ENCODE data around the gene NOTCH2. TPM values are rescaled to one million over a fixed set of nuclear protein-coding genes. Genes with fewer than 3 reads are reported as not detected.

The NOTCH2 gene
- total RNA-seq, 2 donors from 2014 or later = 71.2 to 73.0 TPM

DNA sequence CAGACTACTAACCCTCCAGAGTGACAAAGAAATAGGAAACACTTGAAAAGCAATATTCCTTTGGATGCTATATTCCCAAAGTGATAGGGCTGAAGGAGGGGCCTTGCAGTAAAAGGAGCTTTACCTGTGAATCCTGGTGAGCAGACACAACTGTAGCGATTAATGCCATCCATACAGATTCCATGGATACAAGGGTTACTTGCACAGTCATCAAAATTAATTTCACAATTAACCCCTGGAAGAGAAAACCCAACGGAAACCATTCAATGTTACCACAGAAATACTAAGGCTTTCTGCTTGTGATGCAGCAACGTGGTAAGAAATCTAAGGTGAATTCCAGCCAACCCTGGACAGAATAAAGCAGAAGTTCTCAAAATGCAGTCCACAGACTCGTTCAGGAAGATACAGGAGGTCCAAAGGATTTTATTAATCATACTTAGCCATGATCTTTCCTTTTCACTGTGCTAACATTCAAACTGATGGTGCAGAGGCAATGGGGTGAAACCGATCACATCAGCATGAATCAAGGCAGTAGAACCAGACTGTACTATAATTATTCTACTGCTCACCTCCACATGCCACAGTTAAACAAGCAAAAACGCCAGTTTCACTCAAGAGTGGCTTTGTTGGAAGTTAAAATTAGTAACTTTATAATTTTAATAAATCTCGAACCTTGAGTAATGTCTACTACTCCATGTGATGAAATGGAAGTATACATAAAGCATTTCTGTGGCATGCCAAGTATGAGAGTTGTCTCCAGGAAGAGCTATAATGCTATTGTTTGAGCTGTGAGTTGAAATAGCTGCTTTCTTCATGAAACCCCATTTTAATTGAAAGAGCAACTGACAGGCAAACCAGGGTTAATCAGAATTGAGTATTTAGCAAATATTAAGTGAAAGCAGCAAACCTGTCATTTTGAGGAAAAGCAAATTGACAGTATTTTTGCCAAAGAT is 109.9 kb downstream of the NOTCH2 start:
- no peaks in the 10 kb centered on the region for H3K9me3 ChIP-seq (ENCODE audit: control insufficient read depth, low read length, poor library complexity, severe bottlenecking)
- no peaks in the 10 kb centered on the region for H3K27me3 Mint-ChIP-seq
- DNase-seq (no peak), ATAC-seq (no peak)
- no peak overlapping the region for H3K27ac Mint-ChIP-seq
- H3K4me3 Mint-ChIP-seq = no peak overlapping the region
- H3K4me1 Mint-ChIP-seq = peaks cover 13% of the 10 kb centered on the region
- peaks cover 10% of the 10 kb centered on the region for H3K36me3 Mint-ChIP-seq (ENCODE audit: low read depth)

GRCh38 chr1:119958223-119958622 is 111.2 kb downstream of the NOTCH2 start:
- peaks cover 10% of the 10 kb centered on the region for H3K36me3 Mint-ChIP-seq (ENCODE audit: low read depth)
- no peak overlapping the region for H3K27ac Mint-ChIP-seq
- DNase-seq (no peak), ATAC-seq (no peak)
- peaks cover 13% of the 10 kb centered on the region for H3K4me1 Mint-ChIP-seq
- H3K4me3 Mint-ChIP-seq = no peak overlapping the region
- H3K9me3 ChIP-seq (ENCODE audit: control insufficient read depth, low read length, poor library complexity, severe bottlenecking) = no peaks in the 10 kb centered on the region
- H3K27me3 Mint-ChIP-seq = no peaks in the 10 kb centered on the region

DNA sequence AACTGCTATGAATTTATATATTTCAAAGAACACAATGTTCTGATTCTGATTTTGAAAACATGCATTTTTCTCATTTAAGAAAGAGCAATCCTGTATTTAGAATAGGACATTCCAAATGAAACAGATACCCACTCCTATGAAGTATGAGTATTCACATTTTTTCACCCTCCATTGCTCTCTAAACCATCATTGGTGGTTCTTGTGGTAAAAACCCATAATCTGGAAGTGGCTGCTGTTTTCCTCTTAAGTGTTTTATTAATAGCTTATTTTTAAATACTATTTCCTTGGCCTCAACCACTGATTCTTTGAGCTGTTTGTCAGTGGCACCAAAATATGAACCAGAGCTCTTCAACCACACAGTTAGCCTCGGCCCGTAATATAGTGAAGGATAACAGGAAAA is 113.2 kb downstream of the NOTCH2 start:
- Mint-ChIP-seq H3K36me3 (ENCODE audit: low read depth) (peaks cover 6% of the 10 kb centered on the region), H3K27ac (peak overlapping the region; percentile 29), H3K4me1 (peaks cover 7% of the 10 kb centered on the region), H3K4me3 (no peak overlapping the region), H3K27me3 (no peaks in the 10 kb centered on the region)
- DNase-seq (no peak), ATAC-seq (no peak)
- H3K9me3 ChIP-seq (ENCODE audit: control insufficient read depth, low read length, poor library complexity, severe bottlenecking) = no peaks in the 10 kb centered on the region

DNA sequence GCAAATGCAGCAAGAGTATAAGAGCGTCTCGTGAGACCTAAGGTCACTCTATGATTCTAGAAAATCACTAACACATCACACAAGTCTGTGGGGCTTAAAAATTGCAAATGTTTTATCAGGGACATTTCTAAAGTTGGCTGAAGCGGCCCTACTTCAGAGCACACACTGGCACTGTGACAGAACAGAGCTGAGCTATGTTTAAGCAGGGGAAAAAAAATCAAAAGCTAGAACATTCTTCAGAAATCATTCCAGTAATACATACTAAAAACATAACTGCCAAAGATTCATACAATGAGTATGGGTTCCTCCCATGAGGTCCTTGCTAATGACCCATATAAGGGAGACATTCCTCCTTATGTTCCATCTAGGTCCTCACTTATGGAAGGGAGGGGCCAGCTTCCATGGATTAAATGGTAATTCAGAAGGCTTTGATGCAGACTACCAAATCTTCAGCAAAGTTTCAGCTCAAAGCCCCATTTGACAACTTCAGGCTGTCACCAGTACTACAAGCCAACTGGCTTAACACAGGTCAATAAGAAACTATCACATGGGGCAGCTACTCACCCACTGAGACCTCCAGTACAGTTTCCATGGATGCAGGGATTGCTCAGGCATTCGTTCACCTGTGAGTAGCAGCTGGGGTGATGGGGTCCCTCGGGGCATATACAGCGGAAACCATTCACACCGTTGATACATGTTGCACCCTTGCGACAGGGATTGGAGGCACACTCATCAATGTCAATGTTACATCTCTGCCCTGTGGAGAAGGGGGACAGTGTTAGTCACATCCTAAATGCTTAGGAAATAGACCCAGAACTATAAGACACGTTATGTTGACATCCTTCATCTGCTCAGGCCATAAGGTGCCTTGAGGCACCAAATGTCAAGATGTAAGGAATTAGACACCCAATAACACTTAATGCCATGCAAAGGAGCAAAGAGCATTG is 114.7 kb downstream of the NOTCH2 start:
- Mint-ChIP-seq H3K36me3 (ENCODE audit: low read depth) (peaks cover 6% of the 10 kb centered on the region), H3K4me1 (peaks cover 7% of the 10 kb centered on the region), H3K4me3 (no peak overlapping the region), H3K27me3 (no peaks in the 10 kb centered on the region), H3K27ac (no peak overlapping the region)
- no peak for ATAC-seq
- H3K9me3 ChIP-seq (ENCODE audit: control insufficient read depth, low read length, poor library complexity, severe bottlenecking) = no peaks in the 10 kb centered on the region
- DNase-seq = no peak

DNA sequence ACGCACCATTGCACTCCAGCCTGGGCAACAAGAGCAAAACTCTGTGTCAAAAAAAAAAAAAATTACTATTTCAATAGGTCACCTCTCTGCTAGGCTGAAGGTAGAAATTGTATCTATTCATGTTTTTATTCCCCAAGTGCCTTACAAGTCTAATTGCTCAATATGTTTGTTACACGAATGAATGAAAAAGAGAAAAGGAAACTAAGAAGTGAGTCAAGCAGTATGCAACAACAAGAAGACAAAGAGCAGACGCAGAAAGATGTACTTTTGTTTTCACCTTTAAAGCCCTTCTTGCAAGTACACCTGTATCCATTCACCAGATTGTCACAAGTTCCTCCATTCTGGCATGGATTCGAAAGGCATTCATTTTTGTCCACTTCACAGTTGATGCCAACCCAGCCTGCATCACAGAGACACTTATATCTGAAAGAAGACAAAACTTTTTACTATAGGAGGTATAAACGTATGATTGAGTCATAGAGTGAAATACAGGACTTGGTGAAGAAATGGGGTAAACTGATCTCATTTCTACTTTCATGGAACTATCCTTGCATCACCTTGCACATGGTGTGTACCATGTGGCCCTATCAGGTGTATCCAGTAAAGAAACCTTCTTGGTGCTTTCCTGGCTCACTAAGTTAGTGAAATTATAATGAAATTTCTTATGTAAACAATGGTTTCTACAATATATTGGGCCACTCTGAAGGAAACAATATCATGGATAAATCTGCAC is 116.0 kb downstream of the NOTCH2 start:
- Mint-ChIP-seq H3K27me3 (no peaks in the 10 kb centered on the region), H3K4me3 (no peak overlapping the region), H3K36me3 (ENCODE audit: low read depth) (peaks cover 2% of the 10 kb centered on the region), H3K27ac (no peak overlapping the region), H3K4me1 (peaks cover 5% of the 10 kb centered on the region)
- DNase-seq (no peak), ATAC-seq (no peak)
- no peaks in the 10 kb centered on the region for H3K9me3 ChIP-seq (ENCODE audit: control insufficient read depth, low read length, poor library complexity, severe bottlenecking)

- no peaks in the 10 kb centered on the region for H3K9me3 ChIP-seq (ENCODE audit: control insufficient read depth, low read length, poor library complexity, severe bottlenecking)
- Mint-ChIP-seq H3K4me1 (peaks cover 4% of the 10 kb centered on the region), H3K36me3 (ENCODE audit: low read depth) (no peaks in the 10 kb centered on the region), H3K27me3 (no peaks in the 10 kb centered on the region), H3K27ac (no peak overlapping the region), H3K4me3 (no peak overlapping the region)
- no peak for ATAC-seq
- no peak for DNase-seq
Measured at GRCh38 chr1:119952496-119952895, 117.0 kb downstream of the NOTCH2 start.

DNA sequence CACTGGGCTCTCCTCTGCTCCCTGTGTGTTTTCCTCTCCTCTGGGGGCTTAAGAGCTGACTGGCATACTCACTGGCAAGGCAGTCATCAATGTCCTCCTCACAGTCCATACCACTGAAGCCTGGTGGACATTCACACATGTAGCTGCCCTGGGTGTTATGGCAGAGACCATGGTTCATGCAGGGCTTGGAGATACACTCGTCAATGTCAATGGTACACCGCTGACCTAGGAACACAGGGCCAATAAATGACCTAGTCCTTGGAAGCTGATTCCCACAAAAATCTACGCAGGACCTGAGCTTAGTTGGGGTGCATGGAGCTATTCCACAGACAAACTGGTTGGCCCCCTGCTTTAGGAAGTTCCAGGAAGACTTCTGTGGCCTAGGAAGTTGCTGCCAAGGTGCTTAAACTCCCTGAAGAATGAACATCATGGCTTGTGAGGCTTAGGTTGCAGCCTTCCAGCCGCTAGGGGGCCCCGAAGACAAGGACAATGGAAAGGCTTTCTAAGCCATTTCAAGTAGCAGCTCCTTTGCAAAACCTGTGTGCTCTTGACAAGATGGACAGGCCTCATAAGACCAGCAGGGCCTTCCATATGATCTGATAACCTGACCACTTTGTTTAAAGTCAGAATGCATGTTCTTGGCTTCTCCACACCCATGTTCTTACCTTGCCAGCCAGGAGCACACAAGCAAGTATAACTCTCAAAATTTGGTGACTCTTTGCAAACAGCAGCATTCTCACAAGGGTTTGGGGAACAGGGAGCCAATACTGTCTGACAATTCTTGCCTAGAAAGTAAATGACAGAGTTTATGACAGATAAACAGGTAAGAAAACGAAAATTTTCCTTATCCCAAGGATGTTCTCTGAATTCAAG is 120.9 kb downstream of the NOTCH2 start:
- H3K27ac Mint-ChIP-seq = no peak overlapping the region
- peak; percentile 30 to 52 (median 35) for DNase-seq
- peak; percentile 71 for ATAC-seq
- peaks cover 2% of the 10 kb centered on the region for H3K36me3 Mint-ChIP-seq (ENCODE audit: low read depth)
- H3K4me1 Mint-ChIP-seq = peaks cover 2% of the 10 kb centered on the region
- no peaks in the 10 kb centered on the region for H3K9me3 ChIP-seq (ENCODE audit: control insufficient read depth, low read length, poor library complexity, severe bottlenecking)
- no peak overlapping the region for H3K4me3 Mint-ChIP-seq
- no peaks in the 10 kb centered on the region for H3K27me3 Mint-ChIP-seq

- peaks cover 2% of the 10 kb centered on the region for H3K36me3 Mint-ChIP-seq (ENCODE audit: low read depth)
- peak overlapping the region; percentile 43 for H3K27ac Mint-ChIP-seq
Measured at GRCh38 chr1:119947468-119947867, 122.0 kb downstream of the NOTCH2 start.

DNA sequence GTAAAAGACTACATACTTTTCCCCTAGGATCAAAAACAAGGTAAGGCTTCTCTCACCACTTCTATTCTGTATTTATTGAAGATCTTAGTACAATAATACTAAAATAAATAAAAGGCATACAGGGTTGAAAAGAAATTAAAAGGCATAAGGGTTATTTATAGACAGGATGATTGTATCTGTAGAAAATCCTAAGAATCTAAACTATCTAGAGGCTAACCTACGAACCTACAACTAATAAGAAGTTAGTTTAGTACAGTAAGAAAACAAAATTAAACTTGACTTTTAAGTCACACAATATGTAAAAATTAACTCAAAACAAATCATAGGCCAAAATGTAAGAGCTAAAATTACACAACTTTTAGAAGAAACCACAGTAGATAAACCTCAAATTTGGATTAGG is 122.7 kb downstream of the NOTCH2 start:
- Mint-ChIP-seq H3K4me1 (peaks cover 2% of the 10 kb centered on the region), H3K36me3 (ENCODE audit: low read depth) (peaks cover 2% of the 10 kb centered on the region), H3K27me3 (no peaks in the 10 kb centered on the region), H3K27ac (peak overlapping the region; percentile 43), H3K4me3 (no peak overlapping the region)
- no peak for DNase-seq
- no peaks in the 10 kb centered on the region for H3K9me3 ChIP-seq (ENCODE audit: control insufficient read depth, low read length, poor library complexity, severe bottlenecking)
- ATAC-seq = no peak

More at GRCh38 chr1:119947468-119947867, 122.0 kb downstream of the NOTCH2 start:
- H3K4me1 Mint-ChIP-seq = peaks cover 2% of the 10 kb centered on the region
- DNase-seq (no peak), ATAC-seq (no peak)
- H3K9me3 ChIP-seq (ENCODE audit: control insufficient read depth, low read length, poor library complexity, severe bottlenecking) = no peaks in the 10 kb centered on the region
- H3K27me3 Mint-ChIP-seq = no peaks in the 10 kb centered on the region
- H3K4me3 Mint-ChIP-seq = no peak overlapping the region

GRCh38 chr1:119943216-119943615 is 126.2 kb downstream of the NOTCH2 start:
- Mint-ChIP-seq H3K27me3 (no peaks in the 10 kb centered on the region), H3K36me3 (ENCODE audit: low read depth) (peaks cover 2% of the 10 kb centered on the region), H3K4me3 (no peak overlapping the region), H3K4me1 (peaks cover 2% of the 10 kb centered on the region), H3K27ac (no peak overlapping the region)
- ATAC-seq (no peak), DNase-seq (no peak)
- no peaks in the 10 kb centered on the region for H3K9me3 ChIP-seq (ENCODE audit: control insufficient read depth, low read length, poor library complexity, severe bottlenecking)

- no peaks in the 10 kb centered on the region for H3K9me3 ChIP-seq (ENCODE audit: control insufficient read depth, low read length, poor library complexity, severe bottlenecking)
- Mint-ChIP-seq H3K36me3 (ENCODE audit: low read depth) (peaks cover 7% of the 10 kb centered on the region), H3K27ac (peak overlapping the region; percentile 51), H3K27me3 (no peaks in the 10 kb centered on the region), H3K4me3 (no peak overlapping the region), H3K4me1 (peaks cover 2% of the 10 kb centered on the region)
- DNase-seq (no peak), ATAC-seq (no peak)
Measured at GRCh38 chr1:119941392-119941791, 128.1 kb downstream of the NOTCH2 start.

GRCh38 chr1:119940697-119941096 is 128.8 kb downstream of the NOTCH2 start:
- H3K4me3 Mint-ChIP-seq = no peak overlapping the region
- no peak overlapping the region for H3K27ac Mint-ChIP-seq
- H3K27me3 Mint-ChIP-seq = no peaks in the 10 kb centered on the region
- H3K9me3 ChIP-seq (ENCODE audit: control insufficient read depth, low read length, poor library complexity, severe bottlenecking) = no peaks in the 10 kb centered on the region
- H3K4me1 Mint-ChIP-seq = peaks cover under 1% of the 10 kb centered on the region
- DNase-seq (no peak), ATAC-seq (no peak)
- H3K36me3 Mint-ChIP-seq (ENCODE audit: low read depth) = peaks cover 8% of the 10 kb centered on the region

Data from T-helper 17 cell (primary cell).